Embryonic facial prominence (tissue), 1 donor: ENCODE results near the gene DIRAS1.

Experiments used
- DNase-seq: peaks from one replicate; pipeline ENCODE4 v3.0.0-alpha.2; 2016; ENCODE audit errors: extremely low spot score

DIRAS1 gene

GRCh38 chr19:2720777-2721569 is at the start of gene DIRAS1:
TSS of gene DIRAS1 (minus strand) at chr19:2721372. CDS start at chr19:2717806, 3,566 bp downstream.
- DNase-seq, result no peak

GRCh38 chr19:2770055-2771013 is 49.2 kb upstream of the DIRAS1 start:
- DNase-seq, result no peak

GRCh38 chr19:2769218-2769617 is 48.0 kb upstream of the DIRAS1 start:
- DNase-seq, result no peak

- DNase-seq, result no peak
Measured at GRCh38 chr19:2768365-2769132, 47.4 kb upstream of the DIRAS1 start.

- no peak for DNase-seq
Measured at GRCh38 chr19:2767688-2768087, 46.5 kb upstream of the DIRAS1 start.

- no peak for DNase-seq
Measured at GRCh38 chr19:2766594-2767372, 45.6 kb upstream of the DIRAS1 start.

GRCh38 chr19:2765376-2765775 is 44.2 kb upstream of the DIRAS1 start:
- DNase-seq, result no peak

- no peak for DNase-seq
Measured at GRCh38 chr19:2764945-2765344, 43.8 kb upstream of the DIRAS1 start.

GRCh38 chr19:2763687-2764086 is 42.5 kb upstream of the DIRAS1 start:
- DNase-seq, result no peak

- no peak for DNase-seq
Measured at GRCh38 chr19:2762783-2763496, 41.8 kb upstream of the DIRAS1 start.

GRCh38 chr19:2761876-2762782 is 41.0 kb upstream of the DIRAS1 start:
- no peak for DNase-seq

GRCh38 chr19:2761309-2761677 is 40.1 kb upstream of the DIRAS1 start:
- no peak for DNase-seq

- DNase-seq, result no peak
Measured at GRCh38 chr19:2759965-2760364, 38.8 kb upstream of the DIRAS1 start.

GRCh38 chr19:2759362-2759761 is 38.2 kb upstream of the DIRAS1 start:
- no peak for DNase-seq

- DNase-seq, result no peak
Measured at GRCh38 chr19:2758601-2759313, 37.6 kb upstream of the DIRAS1 start.

- no peak for DNase-seq
Measured at GRCh38 chr19:2756921-2757881, 36.0 kb upstream of the DIRAS1 start.

- DNase-seq, result no peak
Measured at GRCh38 chr19:2756477-2756876, 35.3 kb upstream of the DIRAS1 start.

GRCh38 chr19:2755811-2756210 is 34.6 kb upstream of the DIRAS1 start:
- DNase-seq, result no peak
